HepG2 (cell line): ENCODE measurements around the gene PPP1R18. TPM values are rescaled to one million over a fixed set of nuclear protein-coding genes. Genes with fewer than 3 reads are reported as not detected.

Experiments
- CBFB ChIP-seq: sonication (generic); formaldehyde crosslinking; IDR thresholded peaks from 2 replicates; pipeline ENCODE4 v1.4.0; 2020; ENCODE audit warnings: missing genetic modification reagents
- CCDC6 ChIP-seq: sonication (generic); formaldehyde crosslinking; IDR thresholded peaks from 2 replicates; pipeline ENCODE4 v1.8.1; 2022; ENCODE audit warnings: mild to moderate bottlenecking, missing genetic modification reagents, moderate library complexity
- DMAP1 ChIP-seq: IDR thresholded peaks from 2 replicates; pipeline ENCODE4 v1.6.1; 2016
- GFI1 ChIP-seq: sonication (generic); formaldehyde crosslinking; IDR thresholded peaks from 2 replicates; pipeline ENCODE4 v1.5.0; 2020; ENCODE audit warnings: missing genetic modification reagents, mild to moderate bottlenecking, borderline replicate concordance
- HDAC2 ChIP-seq: sonication (generic); formaldehyde crosslinking; IDR thresholded peaks from 2 replicates; pipeline ENCODE4 v1.4.0; 2020; ENCODE audit warnings: missing genetic modification reagents
- HNRNPH1 ChIP-seq: fragments of 200-400 bp; formaldehyde crosslinking; optimal IDR thresholded peaks from 2 replicates; pipeline ENCODE3; 2017; ENCODE audit warnings: mild to moderate bottlenecking, low read depth, low read length
- HOXA3 ChIP-seq: sonication (generic); formaldehyde crosslinking; IDR thresholded peaks from 2 replicates; pipeline ENCODE4 v1.5.0; 2020; ENCODE audit warnings: missing genetic modification reagents
- IRF2 ChIP-seq: IDR thresholded peaks from 2 replicates; pipeline ENCODE4 v1.6.1; 2018; ENCODE audit warnings: missing genetic modification reagents, missing compliant biosample characterization
- JUND ChIP-seq: sonication (generic); formaldehyde crosslinking; IDR thresholded peaks from 2 replicates; pipeline ENCODE4 v1.8.0; 2022; ENCODE audit warnings: mild to moderate bottlenecking, missing genetic modification reagents
- MBNL3 ChIP-seq: fragments of 250-450 bp; sonication (Bioruptor Pico); conservative IDR thresholded peaks from 2 replicates; pipeline ENCODE4 v1.8.0; 2022; ENCODE audit warnings: mild to moderate bottlenecking, inconsistent platforms
- PATZ1 ChIP-seq: sonication (generic); formaldehyde crosslinking; IDR thresholded peaks from 2 replicates; pipeline ENCODE4 v1.4.0; 2020; ENCODE audit warnings: missing genetic modification reagents
- PCBP2 ChIP-seq: fragments of 200-400 bp; formaldehyde crosslinking; optimal IDR thresholded peaks from 2 replicates; pipeline ENCODE3; 2018; ENCODE audit warnings: low read length, low read depth; ENCODE audit not compliant: poor library complexity, severe bottlenecking
- PRDM10 ChIP-seq: sonication (generic); formaldehyde crosslinking; IDR thresholded peaks from 2 replicates; pipeline ENCODE4 v1.4.0; 2020; ENCODE audit warnings: low read depth, missing genetic modification reagents
- SP5 ChIP-seq: IDR thresholded peaks from 2 replicates; pipeline ENCODE4 v1.6.1; 2016; ENCODE audit warnings: low read depth, borderline replicate concordance
- TAF1 ChIP-seq: sonication (generic); formaldehyde crosslinking; IDR thresholded peaks from 2 replicates; pipeline ENCODE4 v1.4.0; 2020; ENCODE audit warnings: missing genetic modification reagents
- YEATS2 ChIP-seq: sonication (generic); formaldehyde crosslinking; IDR thresholded peaks from 2 replicates; pipeline ENCODE4 v1.4.0; 2020; ENCODE audit warnings: missing genetic modification reagents, borderline replicate concordance
- ZBTB37 ChIP-seq: sonication (generic); formaldehyde crosslinking; IDR thresholded peaks from 2 replicates; pipeline ENCODE4 v1.4.0; 2020; ENCODE audit warnings: mild to moderate bottlenecking, missing genetic modification reagents
- ZNF33B ChIP-seq: sonication (generic); formaldehyde crosslinking; IDR thresholded peaks from 2 replicates; pipeline ENCODE4 v1.5.1; 2020; ENCODE audit warnings: mild to moderate bottlenecking, missing genetic modification reagents
- ZNF430 ChIP-seq: sonication (generic); formaldehyde crosslinking; IDR thresholded peaks from 2 replicates; pipeline ENCODE4 v1.9.0; 2021; ENCODE audit warnings: mild to moderate bottlenecking, missing genetic modification reagents
- ZNF850 ChIP-seq: sonication (generic); formaldehyde crosslinking; conservative IDR thresholded peaks from 2 replicates; pipeline ENCODE4 v1.9.0; 2021; ENCODE audit warnings: mild to moderate bottlenecking, missing genetic modification reagents
- polyA plus RNA-seq, 8 experiments: library from polyadenylated mRNA; depleted of rRNA in 3 of 8; stranded (reverse) in 7 of 8; unstranded in 1 of 8; fragments of >200 nt; fragmentation: Illumina TruSeq in 4 of 8; extraction: Trizol in 4 of 8; gene quantifications; 2 replicates each; pipeline versions ENCODE4 v1.2.1 to v1.2.3, GENCODE V29; 2011 to 2016; ENCODE audit warnings: low read depth in 4 of 8, missing spikeins in 1 of 8, mixed read lengths in 1 of 8; ENCODE audit not compliant: insufficient read depth in 1 of 8
- total RNA-seq, 5 experiments: library from RNA; depleted of rRNA; stranded (reverse); fragments of >200 nt; fragmentation: Illumina TruSeq; extraction: Trizol; gene quantifications; 2 replicates each; pipeline ENCODE4 v1.2.3, GENCODE V29; 2016; ENCODE audit warnings: low read depth in 1 of 5
- TF ChIP-seq, protein P1 (sequence below): IDR thresholded peaks from 2 replicates; pipeline ENCODE4 v1.6.1; 2016; ENCODE audit warnings: missing compliant biosample characterization, missing genetic modification reagents, borderline replicate concordance

PPP1R18 gene
- total and polyA plus RNA-seq, 2 of the 13 experiments (the other 11 are each of a cell fraction or from before 2014, with no cell fraction given): 4.9 to 9.2 TPM

GRCh38 chr6:30686908-30687658 lies 638 bp upstream of the PPP1R18 start (continued):
- TF ChIP-seq PRDM10 (CRISPR knock-in tag): 0 out of 2 replicates have a peak, but pooled peaks have one; percentile 53
- TF ChIP-seq SP5: peak; percentile 40; the same call in 1 of the 2 replicates
- 0 out of 2 replicates have a peak, but pooled peaks have one; percentile 36 for TF ChIP-seq ZNF430 (CRISPR knock-in tag)
- TF ChIP-seq CCDC6 (CRISPR knock-in tag): peak; percentile 49; the same call in 1 of the 2 replicates
- TF ChIP-seq HNRNPH1: no peak
- TF ChIP-seq MBNL3 (CRISPR knock-in tag): no peak
- peak; percentile 43; the same call in 1 of the 2 replicates for TF ChIP-seq CBFB (CRISPR knock-in tag)
- TF ChIP-seq YEATS2: peak; percentile 45; the same call in 1 of the 2 replicates
- TF ChIP-seq PCBP2: peak; percentile 83
- TF ChIP-seq GFI1 (CRISPR knock-in tag): peak; percentile 75; the same call in 1 of the 2 replicates
- peak; percentile 69; the same call in 1 of the 2 replicates for TF ChIP-seq DMAP1
- TF ChIP-seq HOXA3 (CRISPR knock-in tag): peak; percentile 17; the same call in 1 of the 2 replicates
- TF ChIP-seq PATZ1 (CRISPR knock-in tag): peak; percentile 71
- peak; percentile 42; the same call in 1 of the 2 replicates for TF ChIP-seq HDAC2
- TF ChIP-seq, protein P1, sequence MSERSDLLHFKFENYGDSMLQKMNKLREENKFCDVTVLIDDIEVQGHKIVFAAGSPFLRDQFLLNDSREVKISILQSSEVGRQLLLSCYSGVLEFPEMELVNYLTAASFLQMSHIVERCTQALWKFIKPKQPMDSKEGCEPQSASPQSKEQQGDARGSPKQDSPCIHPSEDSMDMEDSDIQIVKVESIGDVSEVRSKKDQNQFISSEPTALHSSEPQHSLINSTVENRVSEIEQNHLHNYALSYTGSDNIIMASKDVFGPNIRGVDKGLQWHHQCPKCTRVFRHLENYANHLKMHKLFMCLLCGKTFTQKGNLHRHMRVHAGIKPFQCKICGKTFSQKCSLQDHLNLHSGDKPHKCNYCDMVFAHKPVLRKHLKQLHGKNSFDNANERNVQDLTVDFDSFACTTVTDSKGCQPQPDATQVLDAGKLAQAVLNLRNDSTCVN: 0 out of 2 replicates have a peak, but pooled peaks have one; percentile 25
- peak; percentile 37; the same call in 1 of the 2 replicates for TF ChIP-seq IRF2 (CRISPR knock-in tag)
- no peak for TF ChIP-seq JUND (CRISPR knock-in tag)
- TF ChIP-seq ZNF850 (CRISPR knock-in tag): no peak
- TF ChIP-seq TAF1 (CRISPR knock-in tag): peak; percentile 49; the same call in 1 of the 2 replicates
- TF ChIP-seq ZNF33B (CRISPR knock-in tag): peak; percentile 79; the same call in 1 of the 2 replicates
- TF ChIP-seq ZBTB37: 0 out of 2 replicates have a peak, but pooled peaks have one; percentile 62
